GM23338 (cell line): ENCODE data around the gene HK1. TPM values are rescaled to one million over a fixed set of nuclear protein-coding genes. Genes with fewer than 3 reads are reported as not detected.

ENCODE experiments used
- ATAC-seq: fragments of 200-7000 bp; cut with Tn5 transposase; 3 replicates; pipeline ENCODE4 v1.9.1; 2020
- DNase-seq: peaks from one replicate; pipeline ENCODE4 v3.0.0-alpha.2; 2015; ENCODE audit warnings: low spot score
- H2AFZ ChIP-seq: fragments of 200-600 bp; sonication (generic); 2 replicates; pipeline ENCODE4 v1.8.0; 2016; ENCODE audit warnings: antibody characterized with exemption, mild to moderate bottlenecking, moderate library complexity
- H3F3A ChIP-seq: fragments of 200-600 bp; sonication (generic); replicated peaks from 2 replicates; pipeline ENCODE4 v1.8.0; 2017; ENCODE audit warnings: antibody characterized with exemption, mixed run types, low read depth
- H3K27ac ChIP-seq: fragments of 200-600 bp; sonication (generic); 2 replicates; pipeline ENCODE4 v1.6.1; 2016; ENCODE audit warnings: low read depth
- H3K27me3 ChIP-seq: fragments of 200-600 bp; sonication (generic); 2 replicates; pipeline ENCODE4 v1.8.0; 2016; ENCODE audit warnings: mild to moderate bottlenecking, mixed run types, moderate library complexity; ENCODE audit not compliant: insufficient read depth
- H3K36me3 ChIP-seq: fragments of 200-600 bp; sonication (generic); 2 replicates; pipeline ENCODE4 v1.8.0; 2016; ENCODE audit warnings: mild to moderate bottlenecking; ENCODE audit not compliant: insufficient read depth
- H3K4me1 ChIP-seq: fragments of 200-600 bp; sonication (generic); 2 replicates; pipeline ENCODE4 v1.8.0; 2016; ENCODE audit warnings: mild to moderate bottlenecking, moderate library complexity; ENCODE audit not compliant: insufficient read depth
- H3K4me2 ChIP-seq: fragments of 200-600 bp; sonication (generic); 2 replicates; pipeline ENCODE4 v1.7.1; 2017; ENCODE audit warnings: mixed run types
- H3K4me3 ChIP-seq: fragments of 200-600 bp; sonication (generic); 2 replicates; pipeline ENCODE4 v1.6.1; 2016; ENCODE audit warnings: mixed run types
- H3K79me2 ChIP-seq: fragments of 200-600 bp; sonication (generic); replicated peaks from 2 replicates; pipeline ENCODE4 v1.8.0; 2017; ENCODE audit warnings: mild to moderate bottlenecking; ENCODE audit not compliant: insufficient read depth
- H3K9me2 ChIP-seq: fragments of 200-600 bp; sonication (generic); 2 replicates; pipeline ENCODE4 v1.8.0; 2017; ENCODE audit not compliant: insufficient read depth
- H4K20me1 ChIP-seq: fragments of 200-600 bp; sonication (generic); replicated peaks from 2 replicates; pipeline ENCODE4 v1.8.0; 2017; ENCODE audit warnings: mild to moderate bottlenecking; ENCODE audit not compliant: insufficient read depth
- H3K27ac Mint-ChIP-seq: 2 replicates; pipeline ENCODE4 v1.8.0; 2020; ENCODE audit warnings: inconsistent platforms, mild to moderate bottlenecking, moderate library complexity, mixed read lengths
- H3K27me3 Mint-ChIP-seq: 3 replicates; pipeline ENCODE4 v1.8.0; 2022; ENCODE audit warnings: low read depth, mild to moderate bottlenecking, moderate library complexity, mixed read lengths, inconsistent platforms; ENCODE audit not compliant: insufficient read depth, poor library complexity
- H3K36me3 Mint-ChIP-seq: 3 replicates; pipeline ENCODE4 v1.8.0; 2021; ENCODE audit warnings: low read depth, mild to moderate bottlenecking, inconsistent platforms, moderate library complexity, mixed read lengths
- H3K4me1 Mint-ChIP-seq: 3 replicates; pipeline ENCODE4 v1.8.0; 2020; ENCODE audit warnings: mild to moderate bottlenecking, inconsistent platforms, mixed read lengths
- H3K4me3 Mint-ChIP-seq: 3 replicates; pipeline ENCODE4 v1.8.0; 2021; ENCODE audit warnings: moderate library complexity, mild to moderate bottlenecking, inconsistent platforms, mixed read lengths
- H3K9me3 Mint-ChIP-seq: 3 replicates; pipeline ENCODE4 v1.8.0; 2020; ENCODE audit warnings: moderate library complexity, mild to moderate bottlenecking, inconsistent platforms, mixed read lengths
- CREB1 ChIP-seq: fragments of 250-450 bp; sonication (Bioruptor Pico); IDR thresholded peaks from 2 replicates; pipeline ENCODE4 v1.5.0; 2020; ENCODE audit warnings: low read depth, mild to moderate bottlenecking, moderate library complexity
- EZH2 ChIP-seq: fragments of 200-600 bp; sonication (generic); IDR thresholded peaks from one replicate; pipeline ENCODE4 v1.8.0; 2017; ENCODE audit warnings: antibody characterized with exemption, mild to moderate bottlenecking, low read depth; ENCODE audit not compliant: unreplicated experiment
- EZH2phosphoT487 ChIP-seq: fragments of 200-600 bp; sonication (generic); IDR thresholded peaks from one replicate; pipeline ENCODE4 v1.8.1; 2018; ENCODE audit warnings: antibody characterized with exemption; ENCODE audit not compliant: unreplicated experiment
- JUNB ChIP-seq: IDR thresholded peaks from one replicate; pipeline ENCODE4 v1.6.1; 2016; ENCODE audit warnings: antibody characterized with exemption; ENCODE audit not compliant: unreplicated experiment
- NANOG ChIP-seq: IDR thresholded peaks from 2 replicates; pipeline ENCODE4 v1.6.1; 2016; ENCODE audit warnings: antibody characterized with exemption, borderline replicate concordance
- POLR2AphosphoS5 ChIP-seq: IDR thresholded peaks from 2 replicates; pipeline ENCODE4 v1.6.1; 2016; ENCODE audit warnings: antibody characterized with exemption, low read depth
- STAT1 ChIP-seq: IDR thresholded peaks from one replicate; pipeline ENCODE4 v1.6.1; 2016; ENCODE audit warnings: antibody characterized with exemption; ENCODE audit not compliant: unreplicated experiment
- ZNF114 ChIP-seq: fragments of 250-450 bp; sonication (Bioruptor Pico); IDR thresholded peaks from 2 replicates; pipeline ENCODE4 v1.5.0; 2020; ENCODE audit warnings: mild to moderate bottlenecking, moderate library complexity
- ZNF331 ChIP-seq: fragments of 250-450 bp; sonication (Bioruptor Pico); IDR thresholded peaks from 2 replicates; pipeline ENCODE4 v1.5.0; 2020; ENCODE audit warnings: low read depth, mild to moderate bottlenecking, moderate library complexity
- ZNF462 ChIP-seq: fragments of 250-450 bp; sonication (Bioruptor Pico); IDR thresholded peaks from 2 replicates; pipeline ENCODE4 v1.5.0; 2020; ENCODE audit warnings: mild to moderate bottlenecking, moderate library complexity
- polyA plus RNA-seq: library from polyadenylated mRNA; unstranded; fragments of >200 nt; fragmentation: Nextera tagmentation; extraction: Ambion mirVana; gene quantifications from 2 replicates; pipeline ENCODE4 v1.2.1, GENCODE V29; 2016
- total RNA-seq: library from RNA; depleted of rRNA; stranded (reverse); fragments of >200 nt; shearing (Covaris generic); gene quantifications from 2 replicates; pipeline ENCODE4 v1.2.3, GENCODE V29; 2014
- TF ChIP-seq, protein P1 (sequence below): IDR thresholded peaks from 2 replicates; pipeline ENCODE4 v1.6.1; 2016; ENCODE audit warnings: antibody characterized with exemption

Gene HK1
- total and polyA plus RNA-seq, 2 experiments from 2014 or later, result 76.6 to 229 TPM

- Histone ChIP-seq H3K4me2 (peak overlapping the region; percentile 59), H3K27ac (peak overlapping the region; percentile 99), H3K36me3 (0 out of 2 replicates have a peak, but pooled peaks cover 9% of the 10 kb centered on the region), H2AFZ (no peak overlapping the region), H3K27me3 (no peaks in the 10 kb centered on the region), H3F3A (peaks cover 15% of the 10 kb centered on the region), H3K4me1 (peaks cover 90% of the 10 kb centered on the region), H3K9me2 (no peaks in the 10 kb centered on the region), H4K20me1 (no peaks in the 10 kb centered on the region), H3K4me3 (0 out of 2 replicates have a peak overlapping the region, but pooled peaks have one; percentile 9), H3K79me2 (peaks cover 91% of the 10 kb centered on the region)
- Mint-ChIP-seq H3K4me3 (peak overlapping the region; percentile 17; the same call in 2 of the 3 replicates), H3K27me3 (peaks cover 18% of the 10 kb centered on the region), H3K36me3 (peaks cover 28% of the 10 kb centered on the region), H3K4me1 (peaks cover 94% of the 10 kb centered on the region), H3K9me3 (no peaks in the 10 kb centered on the region), H3K27ac (peak overlapping the region; percentile 94)
- ATAC-seq (peak; percentile 66), DNase-seq (peak; percentile 95)
- TF ChIP-seq CREB1 (CRISPR knock-in tag) (peak; percentile 48; the same call in 1 of the 2 replicates), EZH2 (no peak), EZH2phosphoT487 (no peak), POLR2AphosphoS5 (peak; percentile 14; the same call in 1 of the 2 replicates), NANOG (peak; percentile 97)
- TF ChIP-seq, protein P1, sequence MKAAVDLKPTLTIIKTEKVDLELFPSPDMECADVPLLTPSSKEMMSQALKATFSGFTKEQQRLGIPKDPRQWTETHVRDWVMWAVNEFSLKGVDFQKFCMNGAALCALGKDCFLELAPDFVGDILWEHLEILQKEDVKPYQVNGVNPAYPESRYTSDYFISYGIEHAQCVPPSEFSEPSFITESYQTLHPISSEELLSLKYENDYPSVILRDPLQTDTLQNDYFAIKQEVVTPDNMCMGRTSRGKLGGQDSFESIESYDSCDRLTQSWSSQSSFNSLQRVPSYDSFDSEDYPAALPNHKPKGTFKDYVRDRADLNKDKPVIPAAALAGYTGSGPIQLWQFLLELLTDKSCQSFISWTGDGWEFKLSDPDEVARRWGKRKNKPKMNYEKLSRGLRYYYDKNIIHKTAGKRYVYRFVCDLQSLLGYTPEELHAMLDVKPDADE, result peak; percentile 77; the same call in 1 of the 2 replicates
Observed at GRCh38 chr10:69329721-69330178, 51.5 kb downstream of the HK1 start.

DNA sequence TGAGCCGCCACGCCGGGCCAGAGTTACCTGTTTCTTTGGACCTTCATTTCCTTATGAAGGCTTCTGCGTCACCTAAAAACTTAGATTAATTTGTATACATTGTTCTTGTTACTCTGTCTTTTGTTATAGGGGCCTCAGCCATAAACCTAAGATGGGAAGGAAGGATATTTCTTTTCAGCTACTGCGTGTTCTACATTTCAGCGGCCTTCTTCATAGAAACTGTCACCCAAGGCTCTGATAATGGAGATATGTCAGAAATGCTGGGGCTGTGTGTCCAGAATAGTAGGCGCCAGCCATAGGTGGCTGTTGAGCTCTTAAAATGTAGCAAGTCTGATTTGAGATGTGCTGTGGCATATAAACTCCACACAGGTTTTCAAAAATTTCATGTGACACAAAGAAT is 52.9 kb downstream of the HK1 start:
- peak overlapping the region; percentile 93 for H3K27ac ChIP-seq
- DNase-seq, result no peak
- H3F3A ChIP-seq, result peaks cover 15% of the 10 kb centered on the region
- peaks cover 91% of the 10 kb centered on the region for H3K79me2 ChIP-seq
- H3K27me3 ChIP-seq, result no peaks in the 10 kb centered on the region
- Mint-ChIP-seq H3K27me3 (peaks cover 13% of the 10 kb centered on the region), H3K9me3 (no peaks in the 10 kb centered on the region), H3K4me1 (peaks cover 93% of the 10 kb centered on the region), H3K36me3 (peaks cover 37% of the 10 kb centered on the region), H3K4me3 (no peak overlapping the region), H3K27ac (peak overlapping the region; percentile 94; the same call in 1 of the 2 replicates)
- no peak overlapping the region for H2AFZ ChIP-seq
- H3K9me2 ChIP-seq, result no peaks in the 10 kb centered on the region
- no peak for ATAC-seq
- peaks cover 85% of the 10 kb centered on the region for H3K4me1 ChIP-seq
- no peak overlapping the region for H3K4me3 ChIP-seq
- peaks cover 2% of the 10 kb centered on the region; the same call in 1 of the 2 replicates for H4K20me1 ChIP-seq
- 0 out of 2 replicates have a peak, but pooled peaks cover 9% of the 10 kb centered on the region for H3K36me3 ChIP-seq
- peak overlapping the region; percentile 28 for H3K4me2 ChIP-seq
- no peak for TF ChIP-seq ZNF331 (CRISPR knock-in tag)
- TF ChIP-seq ZNF462, result no peak
- TF ChIP-seq, protein P1, result no peak
- no peak for TF ChIP-seq JUNB
- TF ChIP-seq CREB1 (CRISPR knock-in tag), result no peak
- no peak for TF ChIP-seq ZNF114 (CRISPR knock-in tag)
- TF ChIP-seq POLR2AphosphoS5, result no peak
- no peak for TF ChIP-seq EZH2
- no peak for TF ChIP-seq STAT1
